HG03196 (cell line): Measurements from ENCODE around the gene LTB4R2.
A peak's percentile ranks its signal among the peaks of the same experiment; 100 is the strongest.

Experiments
- ATAC-seq: cut with Tn5 transposase; IDR thresholded peaks from one replicate; pipeline ENCODE4 v1.9.1; 2021; ENCODE audit not compliant: unreplicated experiment

Gene LTB4R2

DNA sequence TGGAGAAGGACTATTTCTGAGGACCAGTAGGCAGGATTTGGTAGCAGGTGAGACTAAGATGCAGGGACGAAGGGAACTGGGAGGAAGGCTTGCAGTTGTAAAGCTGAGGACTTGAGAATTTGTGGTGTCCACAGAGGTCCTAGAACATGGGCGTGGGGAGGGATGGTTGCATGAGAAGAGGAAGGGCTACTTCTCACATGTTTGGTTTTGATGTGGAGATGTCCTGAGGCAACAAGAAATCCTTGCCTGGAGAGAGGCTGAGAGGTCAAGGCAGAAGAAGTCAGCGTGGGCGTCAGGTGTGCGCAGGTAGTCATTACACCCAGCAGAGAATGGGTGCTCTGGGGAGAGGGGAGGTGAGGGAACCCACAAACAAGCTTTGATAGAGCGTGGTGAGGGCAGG lies 32.9 kb upstream of the LTB4R2 start:
- no peak for ATAC-seq

DNA sequence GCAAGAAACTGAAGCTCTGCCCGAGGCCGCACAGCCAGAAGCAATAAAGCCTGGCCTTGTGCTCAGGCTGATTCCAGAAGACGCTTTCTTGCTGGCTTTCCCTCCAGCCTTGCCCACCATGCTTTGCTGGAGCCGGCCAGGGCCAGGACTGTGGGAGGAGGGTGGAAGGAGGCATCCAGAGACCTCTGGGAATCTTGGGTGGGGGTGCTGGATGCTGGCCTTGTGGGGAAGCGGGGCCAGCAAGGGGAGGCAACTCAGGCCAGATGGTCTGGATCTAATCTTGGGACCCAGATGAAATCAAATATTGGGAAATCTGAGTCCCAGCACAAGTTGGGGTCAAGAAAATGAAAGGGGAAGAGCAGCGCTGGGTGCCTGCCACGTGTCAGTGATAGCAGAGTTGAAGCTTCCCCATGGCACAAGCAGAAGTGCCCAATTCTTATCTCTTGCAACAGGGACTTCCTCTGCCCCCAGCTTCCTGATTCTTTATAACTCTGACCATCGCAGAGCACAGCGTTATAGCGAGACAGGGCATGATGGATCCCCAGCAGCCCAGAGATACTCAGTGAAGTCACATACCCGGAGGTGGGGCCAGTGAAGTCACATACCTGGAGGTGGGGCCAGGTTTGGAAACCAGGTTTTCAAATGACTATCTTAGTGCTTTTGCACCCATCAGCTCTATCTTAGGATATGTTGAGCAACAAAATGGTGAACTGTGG lies 32.2 kb upstream of the LTB4R2 start:
- no peak for ATAC-seq

DNA sequence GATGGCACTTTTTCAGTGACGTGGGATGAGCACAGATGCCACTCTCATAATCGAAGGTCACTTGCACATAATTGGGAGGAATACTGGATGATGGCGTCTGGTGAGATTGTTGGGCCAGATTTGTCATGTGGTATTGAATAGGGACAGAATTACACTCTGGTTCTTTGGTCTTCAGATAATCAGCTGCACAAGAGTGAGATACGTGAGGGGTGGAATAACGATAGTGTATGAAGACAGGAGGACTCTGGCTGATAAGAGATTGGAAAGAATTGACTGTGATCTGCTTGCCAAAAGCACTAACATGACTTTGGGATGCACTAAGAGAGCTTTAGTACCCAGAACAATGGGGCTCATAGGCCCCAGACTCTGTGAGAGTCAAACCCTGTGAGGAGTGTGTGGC lies 31.5 kb upstream of the LTB4R2 start:
- ATAC-seq: no peak

DNA sequence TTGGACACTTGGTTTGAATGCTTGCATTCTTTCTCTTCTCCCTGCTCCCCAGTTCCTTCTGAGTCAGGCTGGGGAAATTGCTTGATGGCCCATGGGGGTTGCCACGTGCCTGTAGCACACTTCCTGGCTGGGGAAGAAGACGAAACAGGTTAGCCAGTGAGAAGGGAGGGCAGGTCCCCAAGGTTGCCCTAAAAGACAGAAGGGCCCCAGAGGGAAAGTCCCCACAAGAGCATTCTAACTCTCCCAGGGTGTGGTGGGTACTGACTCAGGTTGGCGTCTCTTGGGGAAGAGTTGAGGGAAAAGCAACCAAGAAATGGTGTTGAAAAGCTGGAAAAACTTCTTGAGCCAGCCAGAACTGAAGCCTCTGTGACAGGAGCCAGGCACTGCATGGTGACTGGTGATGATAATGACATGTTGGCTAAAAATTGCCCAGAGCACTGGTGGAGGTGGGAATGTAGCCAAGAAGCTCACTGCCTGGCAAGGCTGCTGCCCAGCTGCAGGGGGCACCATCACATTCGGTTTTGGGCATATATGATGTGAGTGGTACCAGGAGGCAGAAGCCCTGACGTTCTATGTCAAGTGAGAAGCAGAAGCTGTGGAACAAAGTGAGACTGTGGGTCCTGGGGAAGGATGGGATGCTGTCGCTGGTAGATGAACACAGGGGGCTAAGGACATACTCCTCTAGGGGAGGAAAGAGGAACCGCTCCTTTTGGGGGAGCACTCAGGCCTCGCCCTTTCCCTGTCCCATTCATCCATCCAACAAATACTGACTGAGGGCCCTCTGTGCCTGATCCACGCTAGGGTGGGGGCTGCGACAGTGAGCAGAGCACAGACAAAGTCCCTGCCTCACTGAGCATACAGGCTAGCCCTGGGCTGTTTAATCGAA lies 30.4 kb upstream of the LTB4R2 start:
- ATAC-seq: peak; percentile 56

DNA sequence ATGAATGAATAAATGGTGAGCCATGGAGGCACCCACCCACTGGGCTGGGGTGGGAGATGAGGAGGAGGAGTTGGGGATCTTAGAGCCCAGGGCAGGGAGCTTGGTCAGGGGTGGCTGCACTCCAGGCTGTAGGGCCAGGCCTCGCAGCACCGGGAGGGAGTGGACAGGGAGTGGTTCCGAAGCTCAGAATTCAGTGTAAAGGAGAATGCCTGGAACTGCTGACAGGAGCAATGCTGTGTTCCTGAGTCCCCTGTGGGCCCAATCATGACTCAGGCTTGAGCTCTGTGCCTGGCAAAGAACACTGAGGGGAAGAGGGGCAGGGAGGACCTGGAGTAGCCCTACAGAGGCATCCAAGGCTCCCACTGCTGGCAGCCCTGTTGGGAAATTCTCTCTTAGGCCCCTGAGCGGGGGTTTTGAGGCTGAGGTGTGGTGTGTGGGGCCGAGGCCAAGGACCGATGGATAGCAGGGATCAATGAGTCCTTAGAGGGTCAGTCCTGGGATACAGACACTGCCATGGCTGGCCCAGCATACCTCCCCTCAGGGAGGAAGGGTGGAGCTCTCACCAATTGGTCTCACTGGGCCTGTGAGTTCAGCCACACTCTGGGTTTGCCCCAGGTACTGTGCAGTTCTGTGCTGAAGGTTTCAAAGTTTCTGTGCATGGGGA lies 29.0 kb upstream of the LTB4R2 start:
- ATAC-seq: no peak

DNA sequence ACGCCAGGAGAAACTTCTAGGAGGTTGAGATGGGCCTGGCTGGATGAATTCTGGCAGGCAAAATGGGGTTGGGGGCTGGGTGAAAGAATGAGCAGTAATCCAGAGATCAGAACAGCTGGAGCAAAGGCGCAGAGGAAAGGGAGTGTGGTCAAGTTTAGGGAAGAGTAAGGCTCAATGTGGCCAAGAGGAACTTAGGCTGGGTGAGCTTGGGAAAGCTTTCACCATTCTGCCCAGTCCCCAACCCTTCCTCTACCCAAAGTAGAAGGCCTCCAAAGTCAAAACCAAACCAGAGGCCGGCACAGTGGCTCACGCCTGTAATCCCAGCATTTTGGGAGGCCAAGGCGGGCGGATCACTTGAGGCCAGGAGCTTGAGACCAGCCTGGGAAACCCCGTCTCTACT lies 28.3 kb upstream of the LTB4R2 start:
- ATAC-seq: no peak

DNA sequence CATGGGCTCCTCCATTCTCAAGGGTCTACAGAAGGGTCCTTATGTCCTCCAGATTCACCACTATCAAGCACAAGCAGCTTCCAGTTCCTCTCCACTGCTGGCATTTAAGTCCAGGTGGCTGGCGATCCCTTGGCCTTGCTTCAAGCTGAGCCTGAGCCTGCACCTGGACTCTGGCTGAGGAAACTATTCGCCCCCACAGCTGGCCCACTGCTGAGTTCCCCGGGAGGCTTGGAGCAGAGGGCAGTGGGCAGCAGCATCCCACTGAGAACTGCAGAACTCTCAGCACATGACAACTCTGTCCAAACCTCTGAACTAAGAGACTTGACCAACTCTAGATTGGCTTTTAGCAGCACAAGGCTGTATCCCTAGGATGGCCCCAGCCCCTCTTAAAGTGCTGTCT lies 27.2 kb upstream of the LTB4R2 start:
- ATAC-seq: no peak

DNA sequence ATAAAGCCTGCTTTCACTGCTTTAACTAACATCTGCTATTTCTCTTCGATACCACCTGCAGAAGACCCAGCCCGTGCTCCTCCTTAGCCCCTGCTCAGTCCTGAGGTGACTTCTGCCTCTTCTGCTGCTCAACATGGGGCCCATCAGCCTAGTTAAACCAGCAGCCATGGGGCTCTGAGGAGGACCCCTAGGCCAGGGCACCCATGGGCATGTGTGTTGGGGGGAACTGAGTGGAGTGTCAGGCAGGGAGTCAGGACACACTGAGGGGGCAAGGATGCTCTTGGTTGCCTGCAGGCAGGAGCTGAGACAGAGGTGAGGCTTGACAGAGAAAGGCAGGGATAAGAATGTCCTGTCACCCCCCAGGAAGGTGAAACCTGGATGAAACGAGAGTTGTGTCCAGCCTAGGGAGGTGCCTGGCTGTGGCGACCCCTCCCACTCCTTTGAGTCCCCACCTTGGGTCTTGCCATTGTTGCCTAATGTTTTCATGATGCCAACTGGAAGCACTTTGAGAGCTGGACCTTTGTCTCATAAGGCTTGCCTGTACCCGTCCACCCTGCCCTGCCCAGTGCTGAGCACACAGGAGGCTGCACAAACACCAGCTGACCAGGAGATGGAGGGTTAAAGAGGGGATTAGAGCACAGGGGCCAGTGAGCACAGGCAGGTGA lies 26.0 kb upstream of the LTB4R2 start:
- ATAC-seq: no peak

DNA sequence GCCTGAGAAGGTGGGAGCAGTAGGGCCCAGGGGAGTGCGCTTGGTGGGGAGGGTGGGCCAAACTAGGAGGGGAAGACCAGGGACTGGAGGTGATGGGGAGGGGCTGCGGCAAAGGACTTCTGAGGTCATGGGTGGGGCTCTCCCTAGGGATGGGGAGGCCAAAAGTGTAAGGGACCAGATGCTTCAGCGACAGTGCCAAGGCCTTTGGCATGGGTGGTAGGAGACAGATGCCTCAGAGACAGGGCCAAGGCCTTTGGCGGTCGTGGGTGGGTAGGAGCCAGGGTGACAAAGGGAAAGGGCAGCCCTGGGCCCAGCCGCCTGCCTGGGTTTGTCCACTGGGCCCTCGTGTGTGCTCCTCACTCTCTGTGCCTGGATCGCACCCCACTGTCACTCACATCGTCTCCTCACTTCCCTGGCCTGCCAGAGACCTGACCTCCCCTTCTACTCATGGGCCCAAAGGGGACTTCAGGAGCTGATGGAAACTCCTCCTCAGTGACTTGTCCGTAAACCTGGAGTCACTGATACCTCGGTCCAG lies 25.4 kb upstream of the LTB4R2 start:
- ATAC-seq: no peak

DNA sequence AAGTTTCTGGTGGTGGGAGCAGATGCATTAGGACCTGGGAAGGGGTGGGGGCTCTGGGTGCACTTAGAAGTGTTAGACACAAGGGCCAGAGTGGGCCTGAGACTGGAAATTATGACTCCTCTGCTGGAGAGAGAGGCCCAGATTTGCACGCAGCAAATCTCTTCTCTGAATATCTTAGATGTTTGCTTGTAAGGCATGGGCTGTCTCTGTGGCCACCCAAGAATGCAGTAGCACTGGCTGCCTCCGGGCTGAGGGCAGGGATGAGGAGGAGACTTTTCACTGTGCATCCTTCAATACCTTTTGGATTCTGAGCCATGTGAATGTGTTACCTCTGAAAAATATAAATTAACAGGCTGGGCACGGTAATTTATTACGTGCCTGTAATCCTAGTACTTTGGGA lies 24.6 kb upstream of the LTB4R2 start:
- ATAC-seq: no peak

DNA sequence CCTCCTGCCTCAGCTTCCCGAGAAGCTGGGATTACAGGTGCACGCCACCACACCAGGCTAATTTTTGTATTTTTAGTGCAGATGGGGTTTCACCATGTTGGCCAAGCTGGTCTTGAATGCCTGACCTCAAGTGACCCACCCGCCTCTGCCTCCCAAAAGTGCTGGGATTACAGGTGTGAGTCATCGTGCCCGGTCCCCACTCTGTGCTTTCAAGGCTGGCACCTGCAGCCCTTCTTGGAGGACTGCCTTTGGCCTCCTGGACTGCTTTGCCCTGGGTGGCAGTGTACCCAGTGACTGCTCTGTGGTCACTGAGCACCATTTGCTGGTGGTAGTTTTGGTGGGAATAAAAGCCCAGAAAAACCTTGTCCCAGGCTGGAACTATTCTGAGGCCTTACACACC lies 22.9 kb upstream of the LTB4R2 start:
- ATAC-seq: no peak

DNA sequence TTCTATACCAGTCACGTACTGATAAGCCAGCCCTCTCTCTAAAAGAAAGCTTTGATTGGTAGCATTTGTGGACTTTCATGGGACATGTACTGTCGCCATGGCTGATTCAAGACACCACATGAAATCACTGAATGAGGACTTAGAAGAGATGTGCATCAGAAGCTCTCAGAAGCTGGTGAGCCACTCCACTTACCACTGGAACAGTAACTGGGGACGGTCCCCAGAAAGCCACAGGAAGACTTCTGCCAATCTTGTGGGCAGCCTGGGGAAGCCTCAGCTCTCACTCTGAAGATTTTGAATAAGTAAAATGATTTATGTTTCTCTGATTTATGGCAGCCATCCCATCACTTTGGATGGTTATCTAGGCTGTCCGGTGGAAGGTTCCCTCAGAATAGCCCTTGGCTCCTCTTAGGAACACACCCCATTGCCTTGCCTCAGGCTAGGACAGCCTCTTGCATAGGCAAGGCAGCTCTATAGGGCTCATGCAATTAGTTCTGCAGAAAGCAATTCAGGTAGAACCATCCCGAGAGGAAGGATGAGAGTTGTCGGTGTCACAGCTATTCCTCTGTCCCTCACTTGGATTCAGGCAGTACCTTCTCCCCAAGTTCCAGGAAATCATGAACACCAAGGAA lies 20.2 kb upstream of the LTB4R2 start:
- ATAC-seq: peak; percentile 87

DNA sequence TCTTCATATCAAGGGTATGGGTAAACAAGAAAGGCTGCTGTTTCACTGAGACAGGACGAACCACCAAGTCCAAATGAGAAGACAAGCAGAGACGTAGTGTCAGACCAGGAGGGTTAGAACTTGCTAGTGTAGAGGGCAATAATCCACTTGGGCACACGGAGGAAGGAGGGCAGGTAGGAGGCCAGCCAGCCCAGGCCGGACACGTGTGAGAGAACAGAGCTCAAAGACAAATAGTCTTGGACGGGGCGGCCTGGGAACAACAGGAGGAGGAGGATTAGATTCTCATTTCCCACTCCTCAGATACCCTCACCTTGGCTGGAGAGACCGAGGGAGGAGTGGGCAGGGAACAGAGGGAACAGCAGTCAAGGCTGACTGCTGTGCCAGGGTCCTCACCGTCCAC lies 19.2 kb upstream of the LTB4R2 start:
- no peak for ATAC-seq

DNA sequence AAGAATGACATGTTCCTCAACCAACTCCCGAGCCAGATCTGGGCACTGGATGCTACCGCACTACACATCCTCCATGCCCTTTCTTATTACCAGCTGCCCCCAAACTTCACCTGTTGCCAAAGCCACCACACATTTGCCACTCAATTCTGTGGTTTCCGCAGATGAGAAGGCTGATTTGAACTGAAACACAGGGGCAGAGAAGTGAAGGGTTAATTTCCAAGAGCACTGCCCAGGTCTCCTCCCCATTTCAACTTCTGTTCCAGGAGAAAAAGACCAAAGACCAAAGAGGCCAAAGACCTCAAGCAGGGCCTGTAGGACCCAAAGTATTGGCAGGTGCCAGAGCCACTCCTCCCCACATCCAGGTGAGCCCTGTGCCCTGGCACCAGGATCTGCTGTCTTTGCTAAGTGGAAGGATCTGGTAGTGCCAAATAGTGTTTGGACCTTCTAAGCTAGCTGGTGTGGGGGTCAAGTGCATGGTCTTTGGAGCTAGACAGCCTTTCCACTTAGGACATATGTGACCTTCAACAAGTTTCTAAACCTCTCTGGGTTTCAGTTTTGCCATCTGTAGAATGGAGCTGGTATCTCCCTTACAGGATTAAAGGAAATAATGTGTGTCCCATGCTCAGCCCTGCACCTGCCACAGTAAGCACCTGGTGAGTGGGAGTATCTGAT lies 18.4 kb upstream of the LTB4R2 start:
- no peak for ATAC-seq

DNA sequence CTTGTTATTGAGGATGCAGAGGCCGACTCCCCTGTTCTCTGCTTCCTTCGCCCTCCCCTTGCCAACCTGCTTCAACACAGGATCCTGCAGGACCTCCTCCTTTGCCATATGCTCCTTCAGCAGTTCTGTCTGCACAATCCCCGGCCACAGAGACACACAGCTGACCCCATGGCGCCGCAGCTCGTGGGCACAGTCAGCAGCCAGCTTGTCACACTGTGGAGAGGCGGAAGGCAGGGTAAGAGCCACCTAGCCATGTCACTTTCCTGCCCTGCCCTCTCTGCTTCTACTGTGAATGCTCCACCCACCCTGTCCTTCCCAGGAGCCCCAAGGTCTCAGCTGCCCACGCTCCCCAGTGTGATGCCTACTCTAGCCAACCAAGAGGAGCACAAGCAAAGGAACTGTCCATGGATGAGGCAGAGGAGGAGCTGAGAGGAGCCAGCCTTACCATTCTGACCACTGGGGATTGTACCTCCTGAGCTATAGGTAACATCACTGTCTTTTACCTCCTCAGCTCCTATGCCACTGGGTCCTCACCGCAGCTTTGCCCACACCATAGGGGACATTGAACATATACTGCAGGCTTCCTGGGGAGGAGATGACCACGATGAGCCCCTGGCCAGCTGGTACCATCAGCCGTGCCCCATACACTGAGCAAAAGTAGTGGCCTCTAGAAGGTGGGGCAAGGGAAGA lies 17.7 kb upstream of the LTB4R2 start:
- no peak for ATAC-seq

DNA sequence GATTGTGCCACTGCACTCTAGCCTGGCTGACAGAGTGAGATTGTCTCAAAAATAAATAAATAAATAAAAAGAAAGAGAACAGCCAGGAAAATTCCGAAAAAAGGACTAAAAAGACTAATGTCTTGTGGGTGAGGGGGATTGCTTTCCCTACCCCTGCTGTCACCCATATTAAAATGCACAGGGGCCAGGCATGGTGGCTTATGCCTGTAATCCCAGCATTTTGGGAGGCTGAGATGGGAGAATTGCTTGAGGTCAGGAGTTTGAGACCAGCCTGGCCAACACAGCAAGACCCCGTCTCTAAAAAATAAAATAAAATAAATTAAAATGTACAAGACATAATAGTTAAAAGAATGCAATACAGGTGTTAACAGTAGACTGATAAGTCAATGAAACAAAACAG lies 16.4 kb upstream of the LTB4R2 start:
- ATAC-seq: no peak

DNA sequence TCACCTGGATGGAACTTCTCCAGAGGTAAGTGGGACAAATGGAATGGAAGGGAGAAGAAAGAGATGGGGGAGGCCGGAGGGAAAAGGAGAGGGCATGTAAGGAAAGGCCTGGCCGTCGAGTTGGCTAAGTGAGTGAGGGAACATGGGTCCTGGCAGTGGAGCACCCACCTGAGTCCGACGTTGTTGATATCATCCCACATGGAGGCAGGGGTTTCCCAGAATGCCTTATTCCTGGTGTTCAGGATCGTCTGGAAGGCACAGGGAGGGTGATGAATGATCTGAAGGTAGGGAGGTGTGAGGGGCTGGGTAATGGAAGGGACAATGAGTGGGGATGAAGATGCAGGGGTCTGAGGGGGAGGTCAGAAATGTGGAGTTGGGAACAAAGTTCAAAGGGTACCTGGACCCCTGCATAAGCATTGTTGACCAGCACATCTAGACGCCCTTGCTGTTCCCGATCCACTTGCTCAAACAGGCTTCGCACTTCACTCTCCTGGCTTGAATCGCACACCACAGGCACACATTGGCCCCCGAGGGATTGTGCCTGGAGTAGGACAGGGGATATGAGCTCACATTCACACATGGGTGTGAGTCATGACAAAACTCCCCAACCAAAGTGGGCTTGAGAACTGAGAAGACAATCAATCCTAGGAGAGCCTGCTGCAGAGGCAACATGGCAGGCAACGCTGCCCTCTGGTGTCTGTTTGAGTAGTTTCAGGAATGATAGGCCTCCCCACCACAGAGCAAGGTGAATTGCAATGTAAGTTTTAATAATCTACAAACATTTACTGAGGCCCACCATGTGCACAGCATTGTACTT lies 13.4 kb upstream of the LTB4R2 start:
- peak; percentile 43 for ATAC-seq

DNA sequence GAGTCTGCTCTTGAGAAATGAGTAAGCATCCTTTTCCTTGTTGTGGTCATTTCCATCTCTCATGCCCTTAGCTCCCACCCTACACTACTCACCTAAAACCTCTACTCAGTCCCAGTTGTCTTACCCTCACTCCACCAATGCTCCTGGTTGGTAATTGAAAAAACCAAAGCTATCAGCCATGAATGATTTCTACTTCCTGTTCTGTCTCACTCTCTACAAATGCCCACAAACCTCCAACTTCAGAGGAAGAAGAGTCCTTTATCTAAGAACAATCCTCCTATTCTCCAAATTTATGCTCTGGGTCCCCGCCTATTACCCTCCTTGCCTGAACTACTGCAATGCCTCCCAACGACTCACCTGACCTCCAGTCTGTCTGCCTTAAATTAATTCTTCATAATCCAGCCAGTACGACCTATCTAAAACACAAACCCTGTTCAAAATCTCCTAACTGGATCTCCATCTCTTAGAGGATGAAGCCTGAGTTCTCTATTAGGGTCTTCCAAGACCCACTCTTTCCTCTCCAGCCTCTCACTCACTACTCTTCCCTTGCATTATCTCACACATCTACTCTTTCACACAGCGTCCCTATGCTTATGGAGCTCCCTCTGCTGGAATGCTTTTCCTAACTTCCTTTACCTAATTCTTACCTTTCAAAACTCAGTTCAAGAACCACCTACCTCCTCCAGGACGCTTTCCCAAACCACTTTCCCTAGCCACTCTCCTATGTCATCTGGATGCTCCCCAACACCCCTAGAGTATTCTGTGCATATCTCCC lies 12.6 kb upstream of the LTB4R2 start:
- peak; percentile 11 for ATAC-seq
